Stomach (tissue), 9 donors: ENCODE data around the gene ARFGAP3. TPM values are rescaled to one million over a fixed set of nuclear protein-coding genes. Genes with fewer than 3 reads are reported as not detected.

ENCODE experiments used
- DNase-seq, 2 donors: peaks; one replicate each; pipeline versions ENCODE4 v3.0.0 to v3.0.0-alpha.2; 2013 to 2019
- H3K27ac ChIP-seq, 5 donors: fragments of 200-600 bp in 4 of 5; sonication (generic) in 4 of 5; one replicate each; pipeline ENCODE4 v1.5.1; 2013 to 2019; ENCODE audit warnings: mild to moderate bottlenecking in 1 of 5, moderate library complexity in 1 of 5
- H3K27me3 ChIP-seq, 3 donors: fragments of 200-600 bp; sonication (generic); one replicate each; pipeline ENCODE4 v1.5.1; 2017 to 2019; ENCODE audit warnings: mixed run types in 1 of 3
- H3K36me3 ChIP-seq, 4 donors: fragments of 200-600 bp; sonication (generic); 1 replicate in 3 of 4; 2 replicates in 1 of 4; pipeline ENCODE4 v1.5.1; 2016 to 2019
- H3K4me1 ChIP-seq, 4 donors: fragments of 200-600 bp; sonication (generic); one replicate each; pipeline ENCODE4 v1.5.1; 2016 to 2019
- H3K4me3 ChIP-seq, 4 donors: fragments of 200-600 bp; sonication (generic) in 3 of 4; one replicate each; pipeline ENCODE4 v1.5.1; 2016 to 2019; ENCODE audit warnings: mild to moderate bottlenecking in 1 of 4
- H3K9me3 ChIP-seq, 4 donors: fragments of 200-600 bp; sonication (generic); one replicate each; pipeline ENCODE4 v1.5.1; 2016 to 2019
- EP300 ChIP-seq: sonication (generic); formaldehyde crosslinking; IDR thresholded peaks from one replicate; pipeline ENCODE4 v1.6.1; 2017; ENCODE audit warnings: antibody characterized with exemption
- POLR2A ChIP-seq, 4 donors: fragments of 450-650 bp; IDR thresholded peaks; one replicate each; pipeline ENCODE4 v1.6.1; 2016; ENCODE audit warnings: antibody characterized with exemption in 4 of 4, control low read depth in 2 of 4, mild to moderate bottlenecking in 1 of 4, moderate library complexity in 1 of 4
- POLR2AphosphoS5 ChIP-seq, 3 donors: sonication (generic); formaldehyde crosslinking; IDR thresholded peaks; one replicate each; pipeline ENCODE4 v1.6.1; 2016; ENCODE audit warnings: antibody characterized with exemption in 3 of 3
- WGBS, 5 donors: extraction: QIAGEN DNeasy Blood & Tissue Kit in 3 of 5; methylation state at CpG; one replicate each; pipeline versions ENCODE4 v1.1.5 to v1.1.7; 2013 to 2018; 5-methylcytosine and 5-hydroxymethylcytosine counted together
- intact Hi-C: fragments of 100-400 bp; cut with DNase I; formaldehyde crosslinking; loops from one replicate; pipeline ENCODE4 v1.15.1; 2023; ENCODE audit warnings: low total_unique reads
- polyA plus RNA-seq, 3 donors: library from polyadenylated mRNA; stranded (reverse); fragments of 200-250 nt; gene quantifications; one replicate each; pipeline ENCODE4 v1.2.3, GENCODE V29; 2013
- total RNA-seq, 5 donors: library from RNA; depleted of rRNA; stranded (reverse); fragments of >200 nt; gene quantifications; one replicate each; pipeline versions ENCODE4 v1.1.0 to v1.2.3, GENCODE V29; 2014 to 2016
- TF ChIP-seq, protein P1 (sequence below), 7 experiments: fragments of 450-650 bp in 4 of 7; fragments of 200-600 bp in 3 of 7; sonication (generic) in 3 of 7; IDR thresholded peaks; one replicate each; pipeline ENCODE4 v1.5.1; 2016 to 2019; ENCODE audit warnings: antibody characterized with exemption in 7 of 7, control low read depth in 2 of 7, mild to moderate bottlenecking in 1 of 7
- donor health status: healthy with polysubstance abuse.
- donor health status: Bipolar disorder and iron deficiency.
- donor health status: healthy.

ARFGAP3 gene
- total and polyA plus RNA-seq, 8 donors: 4.6 to 77.5 (median 39.9) TPM

GRCh38 chr22:42874010-42874409 lies 16.9 kb upstream of the ARFGAP3 start:
- WGBS, 5 donors: 96 to 99% (median 97%) methylated on average over 7 of the region's 7 CpGs
- intact Hi-C loops: no loop called here

GRCh38 chr22:42873356-42873755 lies 16.3 kb upstream of the ARFGAP3 start:
- no peaks in the 10 kb centered on the region for H3K9me3 ChIP-seq
- H3K4me1 ChIP-seq: peaks cover 6 to 16% (median 13%) of the 10 kb centered on the region in 4 donors
- no peaks in the 10 kb centered on the region for H3K27me3 ChIP-seq
- TF ChIP-seq EP300: no peak
- TF ChIP-seq POLR2AphosphoS5 (IDR thresholded peaks at IDR 0.05): no peak
- TF ChIP-seq POLR2A (IDR thresholded peaks at IDR 0.05): no peak
- TF ChIP-seq, protein P1, sequence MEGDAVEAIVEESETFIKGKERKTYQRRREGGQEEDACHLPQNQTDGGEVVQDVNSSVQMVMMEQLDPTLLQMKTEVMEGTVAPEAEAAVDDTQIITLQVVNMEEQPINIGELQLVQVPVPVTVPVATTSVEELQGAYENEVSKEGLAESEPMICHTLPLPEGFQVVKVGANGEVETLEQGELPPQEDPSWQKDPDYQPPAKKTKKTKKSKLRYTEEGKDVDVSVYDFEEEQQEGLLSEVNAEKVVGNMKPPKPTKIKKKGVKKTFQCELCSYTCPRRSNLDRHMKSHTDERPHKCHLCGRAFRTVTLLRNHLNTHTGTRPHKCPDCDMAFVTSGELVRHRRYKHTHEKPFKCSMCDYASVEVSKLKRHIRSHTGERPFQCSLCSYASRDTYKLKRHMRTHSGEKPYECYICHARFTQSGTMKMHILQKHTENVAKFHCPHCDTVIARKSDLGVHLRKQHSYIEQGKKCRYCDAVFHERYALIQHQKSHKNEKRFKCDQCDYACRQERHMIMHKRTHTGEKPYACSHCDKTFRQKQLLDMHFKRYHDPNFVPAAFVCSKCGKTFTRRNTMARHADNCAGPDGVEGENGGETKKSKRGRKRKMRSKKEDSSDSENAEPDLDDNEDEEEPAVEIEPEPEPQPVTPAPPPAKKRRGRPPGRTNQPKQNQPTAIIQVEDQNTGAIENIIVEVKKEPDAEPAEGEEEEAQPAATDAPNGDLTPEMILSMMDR (IDR thresholded peaks at IDR 0.05): no peak
- H3K27ac ChIP-seq: no peak overlapping the region
- no peak overlapping the region for H3K4me3 ChIP-seq
- intact Hi-C loops: no loop called here
- H3K36me3 ChIP-seq: peaks cover 63 to 96% (median 92%) of the 10 kb centered on the region in 4 donors
- no peak for DNase-seq

More at GRCh38 chr22:42874010-42874409, 16.9 kb upstream of the ARFGAP3 start:
- no peak for DNase-seq
- H3K36me3 ChIP-seq: peaks cover 70 to 100% (median 98%) of the 10 kb centered on the region in 4 donors
- H3K9me3 ChIP-seq: no peaks in the 10 kb centered on the region
- peaks cover 0 to 11% (median 7%) of the 10 kb centered on the region in 4 donors for H3K4me1 ChIP-seq
- H3K27ac ChIP-seq: no peak overlapping the region
- H3K4me3 ChIP-seq: no peak overlapping the region
- no peaks in the 10 kb centered on the region for H3K27me3 ChIP-seq
- TF ChIP-seq POLR2A (IDR thresholded peaks at IDR 0.05) (no peak), EP300 (no peak), POLR2AphosphoS5 (IDR thresholded peaks at IDR 0.05) (no peak)
- TF ChIP-seq, protein P1 (IDR thresholded peaks at IDR 0.05): no peak

- Histone ChIP-seq H3K9me3 (no peaks in the 10 kb centered on the region), H3K36me3 (peaks cover 58 to 90% (median 87%) of the 10 kb centered on the region in 4 donors), H3K4me3 (no peak overlapping the region), H3K27ac (peak overlapping the region in 1 of 5 donors; percentile 24), H3K4me1 (peaks cover 9 to 20% (median 16%) of the 10 kb centered on the region in 4 donors), H3K27me3 (no peaks in the 10 kb centered on the region)
- TF ChIP-seq EP300 (no peak), POLR2AphosphoS5 (IDR thresholded peaks at IDR 0.05) (no peak), POLR2A (IDR thresholded peaks at IDR 0.05) (no peak)
- TF ChIP-seq, protein P1 (IDR thresholded peaks at IDR 0.05): no peak
- WGBS, 5 donors: 60 to 75% (median 72%) methylated on average over 9 of the region's 9 CpGs
- intact Hi-C loops: no loop called here
- no peak for DNase-seq
Observed at GRCh38 chr22:42872821-42873220, 15.7 kb upstream of the ARFGAP3 start.

DNA sequence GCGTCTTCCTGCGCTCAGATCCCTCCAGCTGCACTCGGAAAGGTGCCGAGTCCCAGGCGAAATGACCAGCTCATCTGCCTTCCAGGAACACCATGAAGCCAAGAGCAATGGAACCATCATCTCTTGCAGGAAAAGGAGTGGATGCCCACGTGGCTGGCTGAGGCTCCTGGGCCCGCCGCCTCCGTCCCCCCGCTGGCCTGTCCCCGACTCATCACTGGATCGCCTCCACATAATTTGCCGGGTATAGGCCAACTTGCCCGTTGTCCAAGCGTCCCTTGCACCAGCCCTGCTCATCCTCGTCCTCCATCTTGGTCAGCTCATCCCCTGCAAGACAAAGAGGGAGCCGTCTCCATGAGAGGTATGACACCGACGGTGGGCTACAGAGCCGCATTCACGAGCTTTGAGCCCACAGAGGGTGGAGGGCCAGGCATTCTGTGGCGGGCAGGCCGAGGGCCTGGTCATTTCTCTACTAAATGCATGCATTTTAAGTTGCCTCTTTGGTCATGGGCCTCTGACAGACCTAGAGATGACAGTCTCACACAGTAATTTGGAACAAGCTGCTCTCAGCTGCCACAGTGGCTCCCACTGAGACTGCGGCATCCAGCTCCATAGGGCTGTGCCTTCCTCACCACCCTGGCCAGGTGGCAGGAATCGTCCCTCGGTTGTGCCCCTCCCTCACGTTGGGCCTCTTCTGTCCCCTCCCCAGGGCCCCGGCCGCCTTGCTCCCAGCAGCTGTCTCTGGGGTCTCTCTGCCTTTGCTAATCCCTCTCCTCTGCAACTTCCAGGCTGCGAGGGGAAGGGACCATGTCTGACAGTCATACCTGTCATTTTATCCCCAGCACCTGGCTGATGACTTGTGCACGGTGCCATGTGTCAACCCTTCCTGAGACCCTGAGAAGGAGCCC lies 14.3 kb upstream of the ARFGAP3 start:
- Histone ChIP-seq H3K4me3 (no peak overlapping the region), H3K27ac (no peak overlapping the region), H3K27me3 (no peaks in the 10 kb centered on the region), H3K4me1 (peaks cover 9 to 30% (median 19%) of the 10 kb centered on the region in 4 donors), H3K36me3 (peaks cover 43 to 76% (median 72%) of the 10 kb centered on the region in 4 donors), H3K9me3 (no peaks in the 10 kb centered on the region)
- intact Hi-C loops: no loop called here
- DNase-seq: no peak
- 89 to 95% (median 92%) methylated on average over 30 to 31 of the region's 31 CpGs for WGBS, 5 donors
- TF ChIP-seq, protein P1 (IDR thresholded peaks at IDR 0.05): no peak
- no peak for TF ChIP-seq EP300
- no peak for TF ChIP-seq POLR2A (IDR thresholded peaks at IDR 0.05)
- no peak for TF ChIP-seq POLR2AphosphoS5 (IDR thresholded peaks at IDR 0.05)
